ENCODE measurements around the gene LACC1. TPM values are rescaled to one million over a fixed set of nuclear protein-coding genes. Genes with fewer than 3 reads are reported as not detected.

Gene LACC1
- total and polyA plus RNA-seq, 2 of the 8 experiments (the other 6 are each of a cell fraction or from before 2014, with no cell fraction given), result 0.57 to 3.6 TPM

DNA sequence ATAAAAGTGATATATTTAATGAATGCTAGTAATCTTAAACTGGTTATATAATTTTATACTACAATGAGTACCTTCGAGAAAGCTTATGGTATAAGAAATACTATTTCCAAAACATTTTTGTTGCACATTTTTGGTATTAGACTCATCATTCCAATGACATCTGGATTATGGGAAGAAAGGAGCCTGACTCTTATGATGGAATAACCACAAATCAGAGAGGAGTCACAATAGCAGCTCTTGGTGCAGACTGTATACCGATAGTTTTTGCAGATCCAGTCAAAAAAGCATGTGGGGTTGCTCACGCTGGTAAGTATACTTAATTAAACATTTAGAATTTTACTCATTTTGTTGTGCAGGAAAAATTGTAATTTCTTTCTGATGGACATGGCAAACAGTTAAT is 3.9 kb downstream of the LACC1 start (continued):
- no peak for TF ChIP-seq GABPA (IDR thresholded peaks at IDR 0.05; ENCODE audit: borderline replicate concordance, insufficient read depth, low read length)
- TF ChIP-seq CTBP2 (IDR thresholded peaks at IDR 0.05; ENCODE audit: borderline replicate concordance, insufficient read depth, insufficient read length, low read length), result no peak
- TF ChIP-seq FOSL1 (IDR thresholded peaks at IDR 0.05; ENCODE audit: insufficient read depth, low read depth, low read length), result no peak
- TF ChIP-seq SP4 (IDR thresholded peaks at IDR 0.05; ENCODE audit: low read length), result no peak
- no peak for TF ChIP-seq TAF1 (IDR thresholded peaks at IDR 0.05; ENCODE audit: low read depth, low read length)
